SH-SY5Y (cell line): ENCODE data around the gene ADAT1.

Experiments used
- GATA2 ChIP-seq: IDR thresholded peaks from 2 replicates; pipeline ENCODE4 v1.6.1; 2011; ENCODE audit warnings: mild to moderate bottlenecking, low read depth, low read length
- GATA3 ChIP-seq: IDR thresholded peaks from 2 replicates; pipeline ENCODE4 v1.6.1; 2011; ENCODE audit warnings: low read depth, mild to moderate bottlenecking, low read length, moderate library complexity

- TF ChIP-seq GATA2 (no peak), GATA3 (no peak)
Observed at GRCh38 chr16:75606507-75606906, 16.6 kb downstream of the ADAT1 start.
